Measurements from ENCODE around the gene GALC. TPM values are rescaled to one million over a fixed set of nuclear protein-coding genes. Genes with fewer than 3 reads are reported as not detected.

The GALC gene
- total RNA-seq, 1 experiment from 2014 or later = 10.7 TPM

- TF ChIP-seq CTCF (IDR thresholded peaks at IDR 0.05) (peak; percentile 53), E2F1 (CRISPR knock-in tag; IDR thresholded peaks at IDR 0.05) (no peak)
- ATAC-seq (peak; percentile 30; the same call in 1 of the 2 replicates), DNase-seq (ENCODE audit: low spot score) (no peak)
- Mint-ChIP-seq H3K27me3 (ENCODE audit: low read depth) (no peaks in the 10 kb centered on the region), H3K4me3 (no peak overlapping the region), H3K27ac (no peak overlapping the region), H3K9me3 (no peaks in the 10 kb centered on the region), H3K36me3 (no peaks in the 10 kb centered on the region), H3K4me1 (peaks cover 3% of the 10 kb centered on the region)
- CTCF ChIA-PET = interaction anchor here (0.6 to 3.0 kb wide), 17 partner anchors 10 to 345 kb away, joined by 3 to 22 read pairs (median 5); partner anchors contain the start of gene GALC
- POLR2A ChIA-PET = no interaction called here
Measured at GRCh38 chr14:87944987-87945604, 47.9 kb downstream of the GALC start.

- CTCF ChIA-PET = no interaction called here
- ATAC-seq (no peak), DNase-seq (ENCODE audit: low spot score) (no peak)
- no peaks in the 10 kb centered on the region for H3K27me3 Mint-ChIP-seq (ENCODE audit: low read depth)
- no peak overlapping the region for H3K27ac Mint-ChIP-seq
- H3K36me3 Mint-ChIP-seq = no peaks in the 10 kb centered on the region
- H3K4me1 Mint-ChIP-seq = peaks cover 11% of the 10 kb centered on the region
- TF ChIP-seq IRF2 (CRISPR knock-in tag; IDR thresholded peaks at IDR 0.05; ENCODE audit: borderline replicate concordance, low read depth) (no peak), SP1 (CRISPR knock-in tag; conservative IDR thresholded peaks at IDR 0.05) (no peak), MLX (CRISPR knock-in tag; IDR thresholded peaks at IDR 0.05) (no peak), OVOL2 (CRISPR knock-in tag; IDR thresholded peaks at IDR 0.05; ENCODE audit: borderline replicate concordance) (no peak), CTCF (IDR thresholded peaks at IDR 0.05) (no peak), CDX4 (CRISPR knock-in tag; IDR thresholded peaks at IDR 0.05; ENCODE audit: borderline replicate concordance) (no peak), JAZF1 (CRISPR knock-in tag; IDR thresholded peaks at IDR 0.05) (no peak), RORB (CRISPR knock-in tag; IDR thresholded peaks at IDR 0.05) (no peak), ARID4B (CRISPR knock-in tag; IDR thresholded peaks at IDR 0.05; ENCODE audit: borderline replicate concordance) (no peak), ETV6 (CRISPR knock-in tag; IDR thresholded peaks at IDR 0.05) (no peak), NFYB (CRISPR knock-in tag; conservative IDR thresholded peaks at IDR 0.05; ENCODE audit: low read depth) (no peak), ZNF416 (CRISPR knock-in tag; IDR thresholded peaks at IDR 0.05) (no peak)
- H3K9me3 Mint-ChIP-seq = no peaks in the 10 kb centered on the region
- POLR2A ChIA-PET = no interaction called here
- H3K4me3 Mint-ChIP-seq = no peak overlapping the region
Measured at GRCh38 chr14:87940894-87941293, 52.1 kb downstream of the GALC start.

Data from WTC11 (cell line).